Hypothalamus (tissue), 51 donors: ENCODE measurements around the gene PHF12.
"Not testable (repeated sequence)": the region's sequence is repeated elsewhere in the genome, so short reads cannot be mapped to it uniquely, and the experiment has no call there.

Experiments used
- DNase-seq, 51 donors: peaks; one replicate each; lab custom pipeline; 2025; lab: John Stamatoyannopoulos, UW

The PHF12 gene

GRCh38 chr17:28906706-28907438, 44.4 kb downstream of the PHF12 start:
- peak in 4 of 51 donors; percentile 12 to 59 (median 28) for DNase-seq

DNA sequence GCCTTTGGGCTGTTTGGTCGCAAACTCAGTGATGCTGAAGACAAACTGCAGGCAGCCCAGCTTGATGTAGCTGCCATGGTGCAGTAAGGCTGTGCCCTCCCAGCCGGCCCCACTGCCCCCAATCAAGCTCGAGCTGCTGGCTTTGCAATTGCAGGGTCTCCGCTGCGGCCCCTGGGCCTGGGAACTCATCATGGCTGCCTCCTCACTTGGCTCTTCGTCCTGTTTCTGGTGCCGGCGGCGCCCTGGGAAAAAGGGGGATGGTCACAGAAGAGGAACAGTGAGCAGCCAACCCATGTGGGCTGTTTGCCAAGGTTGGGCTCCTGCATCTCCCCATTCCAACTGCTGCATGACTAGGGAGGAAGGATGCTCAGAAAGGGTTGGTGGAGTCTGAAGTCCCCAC, 45.0 kb downstream of the PHF12 start:
- peak in 12 of 51 donors; percentile 5 to 59 (median 18) for DNase-seq

- DNase-seq: no peak
These were observed 46.5 kb downstream of the PHF12 start for GRCh38 chr17:28904800-28905199.

GRCh38 chr17:28903546-28903841, 47.8 kb downstream of the PHF12 start:
- not testable (repeated sequence) for DNase-seq

- peak in 49 of 51 donors; percentile 30 to 91 (median 66) for DNase-seq
These were observed 48.3 kb downstream of the PHF12 start, which contains the start of gene DHRS13 for GRCh38 chr17:28902819-28903545. DHRS13 (minus strand) TSS chr17:28903079; CDS start chr17:28902944, 135 bp downstream.

GRCh38 chr17:28901866-28902818, 49.2 kb downstream of the PHF12 start:
- DNase-seq: peak in 15 of 51 donors; percentile 16 to 74 (median 39)

- no peak for DNase-seq
These were observed 50.2 kb downstream of the PHF12 start for GRCh38 chr17:28900986-28901726.

DNA sequence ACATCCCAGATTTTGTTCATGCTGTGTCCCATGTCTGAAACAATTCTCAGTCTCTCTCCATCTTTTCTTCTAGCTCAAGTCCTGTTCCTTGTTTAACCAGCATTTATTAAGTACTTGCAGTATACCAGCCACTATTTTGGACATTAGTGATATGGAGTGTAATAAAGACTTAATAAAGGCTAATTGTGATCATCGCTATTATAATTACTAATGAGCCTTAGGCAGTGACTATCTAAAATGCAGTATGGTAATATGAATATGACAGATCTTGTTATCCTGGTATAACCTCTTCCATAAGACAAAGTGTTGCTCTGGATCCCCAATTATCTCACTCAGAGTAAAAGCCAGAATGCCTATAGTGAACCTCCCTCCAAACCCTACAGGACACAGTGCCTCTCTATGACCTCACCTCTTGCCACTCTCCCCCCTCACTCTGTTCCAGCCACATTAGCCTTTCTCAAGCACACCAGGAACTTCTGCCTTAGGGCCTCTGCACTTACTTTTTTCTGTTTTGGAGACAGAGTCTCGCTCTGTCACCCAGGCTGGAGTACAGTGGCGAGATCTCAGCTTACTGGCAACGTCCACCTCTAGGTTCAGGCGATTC, 52.0 kb downstream of the PHF12 start:
- DNase-seq: no peak

DNA sequence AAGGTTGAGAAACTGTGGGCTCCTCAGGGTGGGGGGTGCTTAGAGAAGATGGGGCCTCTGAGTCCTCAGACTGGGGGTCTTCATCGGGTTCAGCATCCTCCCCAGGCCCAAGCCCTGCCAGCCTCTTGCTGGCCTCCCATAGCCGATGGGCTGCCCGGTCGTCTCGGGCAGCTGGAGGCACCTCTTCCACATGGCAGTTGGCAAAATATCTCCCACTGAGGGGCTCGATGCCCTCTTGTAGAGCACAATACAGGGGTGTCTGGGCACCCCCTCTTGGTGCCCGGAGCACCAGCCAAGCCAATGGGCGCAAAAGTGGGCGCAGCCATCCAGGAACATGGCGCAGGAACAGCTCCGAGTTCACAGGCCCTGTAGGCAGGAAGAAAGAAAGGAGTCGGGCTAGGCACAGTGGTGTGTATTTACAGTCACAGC, 52.8 kb downstream of the PHF12 start:
- DNase-seq: no peak

DNA sequence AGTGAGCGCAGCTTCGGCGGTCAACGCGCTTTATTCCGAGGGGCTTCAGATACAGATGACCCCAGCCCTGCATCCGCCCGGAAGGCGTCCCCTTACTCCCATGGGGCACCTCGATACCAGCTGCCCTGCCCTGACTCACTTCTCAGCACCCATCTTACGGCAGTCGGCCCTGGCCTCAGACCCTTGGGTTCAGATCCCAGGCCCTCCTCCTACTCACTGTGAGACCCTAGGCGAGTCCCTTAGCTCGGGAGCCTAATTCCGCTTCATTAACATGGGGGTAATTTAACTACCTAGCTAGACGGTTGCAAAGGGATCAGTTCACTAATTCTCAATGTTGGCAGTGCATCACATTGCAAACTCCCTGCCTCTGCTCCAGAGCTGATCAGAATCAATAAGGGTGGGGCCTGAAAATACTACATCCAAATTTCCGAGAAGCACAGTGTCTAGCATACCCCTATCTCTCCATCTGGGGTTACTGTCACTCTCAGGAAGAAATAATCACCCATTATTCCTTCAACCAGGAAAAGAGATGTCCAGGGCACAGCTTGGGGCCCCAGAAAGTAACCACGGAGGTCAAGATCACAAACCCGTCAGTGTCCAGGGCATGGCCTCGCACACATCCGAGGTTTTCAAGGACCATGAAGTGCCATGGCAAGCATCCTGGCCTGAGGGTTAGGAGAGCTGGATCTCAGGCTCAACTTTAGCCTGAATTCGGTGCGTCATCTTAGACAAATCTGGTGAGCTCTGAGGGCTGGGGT, 53.4 kb downstream of the PHF12 start:
- peak in 1 of 51 donors; percentile 19 for DNase-seq

- peak in 42 of 51 donors; percentile 9 to 80 (median 47) for DNase-seq
These were observed 54.2 kb downstream of the PHF12 start, which contains the start of gene FLOT2 for GRCh38 chr17:28896884-28897768. FLOT2 (minus strand) TSS chr17:28897733; CDS start chr17:28897574, 159 bp downstream.

DNA sequence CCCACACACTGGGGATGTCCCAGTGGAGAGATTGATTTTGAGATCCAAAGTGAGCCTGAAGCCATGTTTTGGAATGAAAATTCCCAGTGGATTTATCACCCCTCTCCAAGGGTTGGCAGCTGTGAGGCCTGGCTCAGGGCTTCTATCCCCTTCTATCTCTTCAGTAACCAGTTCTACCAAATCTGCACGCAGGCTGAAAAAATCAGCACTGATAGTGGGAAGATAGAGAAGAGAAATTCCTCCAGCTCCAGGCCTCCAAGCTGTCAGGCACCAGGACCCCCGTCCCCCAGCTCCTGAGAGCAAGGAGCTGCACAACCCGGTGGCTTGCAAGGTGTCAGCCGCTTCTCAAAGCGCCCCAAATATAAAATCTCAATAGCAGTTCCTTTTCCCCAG, 54.8 kb downstream of the PHF12 start:
- no peak for DNase-seq

GRCh38 chr17:28895794-28896447, 55.4 kb downstream of the PHF12 start:
- DNase-seq: no peak

DNA sequence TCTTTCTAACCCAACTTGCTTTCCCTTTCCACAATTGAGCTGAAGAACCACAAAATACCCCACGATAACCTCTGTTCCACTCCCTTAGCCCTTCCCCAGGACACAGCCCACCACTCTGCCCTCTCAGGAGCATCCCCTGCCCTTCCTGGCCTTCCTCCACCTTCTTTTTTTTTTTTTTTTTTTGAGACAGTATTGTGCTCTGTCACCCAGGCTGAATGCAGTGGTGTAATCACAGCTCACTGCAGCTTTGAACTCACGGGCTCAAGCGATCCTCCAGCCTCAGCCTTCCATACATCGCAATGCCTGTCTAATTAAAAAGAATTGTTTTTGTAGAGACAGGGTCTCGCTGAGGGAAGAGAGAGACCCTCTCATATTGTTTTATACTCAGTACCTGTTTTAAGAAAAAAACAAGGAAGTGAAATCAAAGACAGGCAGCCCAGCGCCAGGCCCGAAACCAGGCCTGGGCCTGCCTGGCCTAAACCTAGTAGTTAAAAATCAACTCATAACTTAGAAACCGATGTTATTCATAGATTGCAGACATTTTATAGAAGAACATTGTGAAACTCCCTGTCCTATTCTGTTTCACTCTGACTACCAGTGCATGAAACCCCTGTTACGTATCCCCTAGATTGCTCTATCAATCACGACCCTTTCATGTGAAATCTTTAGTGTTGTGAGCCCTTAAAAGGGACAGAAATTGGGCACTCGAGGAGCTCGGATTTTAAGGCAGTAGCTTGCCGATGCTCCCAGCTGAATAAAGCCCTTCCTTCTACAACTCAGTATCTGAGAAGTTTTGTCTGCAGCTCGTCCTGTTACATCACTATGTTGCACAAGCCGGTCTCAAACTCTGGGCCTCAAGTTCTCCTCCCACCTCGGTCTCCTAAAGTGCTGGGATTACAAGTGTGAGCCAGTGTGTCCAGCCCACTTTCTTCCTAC, 57.8 kb downstream of the PHF12 start:
- not testable (repeated sequence) for DNase-seq

GRCh38 chr17:28892024-28892423, 59.3 kb downstream of the PHF12 start:
- DNase-seq: no peak

DNA sequence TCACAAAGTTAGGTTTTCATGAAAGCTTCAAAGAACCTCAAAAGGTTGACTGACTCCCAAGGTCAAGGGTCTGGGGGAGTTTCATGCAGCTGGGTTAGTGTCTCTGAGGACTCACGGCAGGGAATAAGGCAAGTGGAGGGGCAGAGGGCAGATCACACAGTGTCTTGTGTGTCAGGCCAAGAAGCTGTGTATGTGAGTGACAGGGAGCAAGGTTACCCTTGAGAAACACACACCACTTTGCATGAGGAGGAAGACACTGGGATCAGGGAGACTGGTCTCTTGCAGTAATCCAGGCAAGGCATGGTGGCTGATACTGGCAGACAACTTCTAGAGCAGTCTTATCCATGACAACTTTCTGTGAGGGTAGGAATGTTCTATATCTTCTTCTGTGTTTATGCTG, 60.1 kb downstream of the PHF12 start:
- no peak for DNase-seq
